ENCODE data around the gene SLC35G3.

GRCh38 chr17:35218915-35219314, 24.7 kb upstream of the SLC35G3 start:
- TF ChIP-seq CTCF (IDR thresholded peaks at IDR 0.05) (no peak), SIN3A (IDR thresholded peaks at IDR 0.05; ENCODE audit: borderline replicate concordance, insufficient read depth, low read depth, low read length) (no peak)

All from Panc1 (cell line).